Tongue (tissue), 2 donors: Measurements from ENCODE around the gene PTPRD. TPM values are rescaled to one million over a fixed set of nuclear protein-coding genes. Genes with fewer than 3 reads are reported as not detected.

Experiments used
- DNase-seq: peaks from one replicate; pipeline ENCODE4 v3.0.0-alpha.2; 2015
- total RNA-seq: library from RNA; depleted of rRNA; stranded (reverse); fragments of >200 nt; gene quantifications from one replicate; pipeline ENCODE4 v1.2.3, GENCODE V29; 2014

PTPRD gene
- total RNA-seq, 1 donor from 2014 or later = 105 TPM

GRCh38 chr9:8760000-8760767 is 1852.6 kb downstream of the PTPRD start:
- no peak for DNase-seq

GRCh38 chr9:8757881-8758280 is 1854.9 kb downstream of the PTPRD start:
- no peak for DNase-seq

- no peak for DNase-seq
These were observed 1858.1 kb downstream of the PTPRD start for GRCh38 chr9:8754751-8755150.

- DNase-seq = no peak
These were observed 1861.3 kb downstream of the PTPRD start for GRCh38 chr9:8751406-8751930.

- DNase-seq = peak; percentile 74
These were observed 1862.2 kb downstream of the PTPRD start for GRCh38 chr9:8750639-8751051.

GRCh38 chr9:8745347-8745746 is 1867.5 kb downstream of the PTPRD start:
- DNase-seq = no peak

- DNase-seq = no peak
These were observed 1873.9 kb downstream of the PTPRD start for GRCh38 chr9:8738945-8739344.

GRCh38 chr9:8736805-8737204 is 1876.0 kb downstream of the PTPRD start:
- peak; percentile 24 for DNase-seq

GRCh38 chr9:8734760-8735159 is 1878.0 kb downstream of the PTPRD start:
- no peak for DNase-seq

- peak; percentile 90 for DNase-seq
These were observed 1879.5 kb downstream of the PTPRD start for GRCh38 chr9:8733131-8733954.

- peak; percentile 24 for DNase-seq
These were observed 1880.3 kb downstream of the PTPRD start for GRCh38 chr9:8732367-8733075.

GRCh38 chr9:8730618-8731017 is 1882.2 kb downstream of the PTPRD start:
- DNase-seq = no peak

GRCh38 chr9:8728910-8729309 is 1883.9 kb downstream of the PTPRD start:
- DNase-seq = no peak

- DNase-seq = no peak
These were observed 1885.6 kb downstream of the PTPRD start for GRCh38 chr9:8727191-8727590.

- no peak for DNase-seq
These were observed 1886.1 kb downstream of the PTPRD start for GRCh38 chr9:8726692-8727091.

- DNase-seq = no peak
These were observed 1887.2 kb downstream of the PTPRD start for GRCh38 chr9:8725635-8726034.

GRCh38 chr9:8724284-8725018 is 1888.4 kb downstream of the PTPRD start:
- DNase-seq = no peak

- DNase-seq = no peak
These were observed 1889.6 kb downstream of the PTPRD start for GRCh38 chr9:8723195-8723594.

- no peak for DNase-seq
These were observed 1892.8 kb downstream of the PTPRD start for GRCh38 chr9:8719833-8720486.

GRCh38 chr9:8718121-8718725 is 1894.6 kb downstream of the PTPRD start:
- no peak for DNase-seq

- DNase-seq = no peak
These were observed 1895.7 kb downstream of the PTPRD start for GRCh38 chr9:8717146-8717545.
